Heart right ventricle (tissue), 16 donors: ENCODE measurements around the gene ZSWIM2. TPM values are rescaled to one million over a fixed set of nuclear protein-coding genes. Genes with fewer than 3 reads are reported as not detected.

Experiments
- ATAC-seq, 8 donors: fragments of 200-7000 bp; cut with Tn5 transposase; one replicate each; pipeline ENCODE4 v1.9.1; 2020; ENCODE audit warnings: mild to moderate bottlenecking in 8 of 8, moderate library complexity in 8 of 8, moderate number of reproducible peaks in 1 of 8
- DNase-seq, 2 donors: peaks; one replicate each; pipeline ENCODE4 v3.0.0-alpha.2; 2020
- H3K27ac ChIP-seq, 10 donors: fragments of 200-600 bp; sonication (generic) in 2 of 10; one replicate each; pipeline versions ENCODE4 v1.5.0 to v1.8.0; 2020 to 2022; ENCODE audit warnings: mild to moderate bottlenecking in 3 of 10
- H3K27me3 ChIP-seq, 7 donors: fragments of 200-600 bp; one replicate each; pipeline ENCODE4 v1.8.0; 2021 to 2022; ENCODE audit warnings: mild to moderate bottlenecking in 2 of 7
- H3K36me3 ChIP-seq, 9 donors: fragments of 200-600 bp; sonication (generic) in 1 of 9; one replicate each; pipeline versions ENCODE4 v1.5.0 to v1.8.0; 2020 to 2022; ENCODE audit warnings: mild to moderate bottlenecking in 2 of 9
- H3K4me1 ChIP-seq, 9 donors: fragments of 200-600 bp; sonication (generic) in 1 of 9; one replicate each; pipeline versions ENCODE4 v1.5.0 to v1.8.0; 2020 to 2022; ENCODE audit warnings: mild to moderate bottlenecking in 4 of 9
- H3K4me3 ChIP-seq, 10 donors: fragments of 200-600 bp; sonication (generic) in 2 of 10; one replicate each; pipeline versions ENCODE4 v1.5.0 to v1.8.0; 2020 to 2022; ENCODE audit warnings: mild to moderate bottlenecking in 7 of 10, moderate library complexity in 2 of 10
- H3K9me3 ChIP-seq, 11 donors: fragments of 200-600 bp in 10 of 11; sonication (generic) in 2 of 11; one replicate each; pipeline versions ENCODE4 v1.5.0 to v1.8.0; 2013 to 2022; ENCODE audit warnings: mild to moderate bottlenecking in 2 of 11, control low read depth in 1 of 11, moderate library complexity in 1 of 11
- WGBS, 2 donors: extraction: QIAGEN DNeasy Blood & Tissue Kit; methylation state at CpG; one replicate each; pipeline ENCODE4 v1.1.7; 2013; ENCODE audit warnings: inconsistent platforms in 1 of 2; 5-methylcytosine and 5-hydroxymethylcytosine counted together
- intact Hi-C, 10 donors: fragments of 100-400 bp; cut with DNase I; formaldehyde crosslinking; loops; one replicate each; pipeline versions ENCODE4 v1.11.1 to v1.14.2; 2022
- polyA plus RNA-seq, 2 donors: library from polyadenylated mRNA; stranded (reverse); fragments of 200-250 nt; gene quantifications; one replicate each; pipeline ENCODE4 v1.2.3, GENCODE V29; 2013
- total RNA-seq, 10 donors: library from RNA; stranded (reverse); fragmentation: NEBNext Ultra II Directional in 3 of 10; extraction: Animal tissue kit (Norgen Biotek cat#: 25700) in 3 of 10; gene quantifications; one replicate each; pipeline versions ENCODE4 v1.2.1 to v1.2.4, GENCODE V29; 2021 to 2023
- TF ChIP-seq, protein P1 (sequence below), 9 donors: fragments of 200-600 bp; sonication (generic) in 2 of 9; IDR thresholded peaks; one replicate each; pipeline versions ENCODE4 v1.5.0 to v1.8.0; 2021 to 2022; ENCODE audit warnings: antibody characterized with exemption in 9 of 9, mild to moderate bottlenecking in 5 of 9, moderate library complexity in 1 of 9
- donor health status: Arrhythmogenic right ventricular cardiomyopathy.
- donor health status: ischemic (EF 13 %, LVEDD 7.1; RV severe dilation, severe dysfunction).
- donor health status: healthy with polysubstance abuse.
- donor health status: DM: no; HTN: yes; CAD: no.
- donor health status: DM: no; HTN: no; CAD: no.
- donor health status: ischemic (EF 25% LVEDD 6.9; RV normal size, moderate dysfunction).
- donor health status: ischemic (EF 25% LVEDD 5.7; RV mildly dilated, moderate dysfunction).
- donor health status: healthy.
- donor health status: DM: yes; HTN: yes; CAD: no.
- donor health status: Ischemic cardiomyopathy.
- donor health status: ischemic (EF 35%, LVEDD 5.7; RV mildly dilated, moderate dysfunction).
- donor health status: nonischemic (EF 11% LVEDD 7.7; RV severe dilation, severe dysfunction).
- donor health status: DM: yes; HTN: yes; CAD: no.
- donor health status: PGD.
- donor health status: ischemic (EF 29% LVEDD 5.4; RV normal size, mild dysfunction).
- donor health status: nonischemic (EF 23%, LVEDD 6.1; RV moderate dilation, normal function).

The ZSWIM2 gene
- total and polyA plus RNA-seq, 12 donors, result not detected

DNA sequence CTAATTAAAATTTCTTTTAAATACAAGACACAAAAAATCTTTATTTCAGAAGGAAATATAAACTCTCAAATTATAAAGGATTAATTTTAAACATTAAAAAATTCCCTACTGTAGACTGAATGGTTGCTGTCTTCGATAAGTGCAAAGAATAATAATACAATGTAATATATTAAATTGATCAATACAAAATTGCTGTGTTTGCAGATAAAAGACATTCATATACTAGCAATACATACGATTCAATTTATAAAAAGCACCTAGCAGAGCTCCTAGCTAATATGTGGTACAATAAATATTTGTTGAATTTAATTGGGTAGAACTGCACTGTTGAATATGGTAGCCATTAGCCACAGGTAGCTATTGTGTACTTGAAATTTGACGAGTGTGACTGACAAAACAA, 6.6 kb downstream of the ZSWIM2 start:
- ATAC-seq, result no peak
- intact Hi-C loops, result no loop called here
- WGBS, 2 donors, result 92% methylated on average over 3 of the region's 3 CpGs
- H3K9me3 ChIP-seq, result no peaks in the 10 kb centered on the region
- TF ChIP-seq, protein P1, sequence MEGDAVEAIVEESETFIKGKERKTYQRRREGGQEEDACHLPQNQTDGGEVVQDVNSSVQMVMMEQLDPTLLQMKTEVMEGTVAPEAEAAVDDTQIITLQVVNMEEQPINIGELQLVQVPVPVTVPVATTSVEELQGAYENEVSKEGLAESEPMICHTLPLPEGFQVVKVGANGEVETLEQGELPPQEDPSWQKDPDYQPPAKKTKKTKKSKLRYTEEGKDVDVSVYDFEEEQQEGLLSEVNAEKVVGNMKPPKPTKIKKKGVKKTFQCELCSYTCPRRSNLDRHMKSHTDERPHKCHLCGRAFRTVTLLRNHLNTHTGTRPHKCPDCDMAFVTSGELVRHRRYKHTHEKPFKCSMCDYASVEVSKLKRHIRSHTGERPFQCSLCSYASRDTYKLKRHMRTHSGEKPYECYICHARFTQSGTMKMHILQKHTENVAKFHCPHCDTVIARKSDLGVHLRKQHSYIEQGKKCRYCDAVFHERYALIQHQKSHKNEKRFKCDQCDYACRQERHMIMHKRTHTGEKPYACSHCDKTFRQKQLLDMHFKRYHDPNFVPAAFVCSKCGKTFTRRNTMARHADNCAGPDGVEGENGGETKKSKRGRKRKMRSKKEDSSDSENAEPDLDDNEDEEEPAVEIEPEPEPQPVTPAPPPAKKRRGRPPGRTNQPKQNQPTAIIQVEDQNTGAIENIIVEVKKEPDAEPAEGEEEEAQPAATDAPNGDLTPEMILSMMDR (IDR thresholded peaks at IDR 0.05), result no peak
- H3K27ac ChIP-seq, result no peak overlapping the region
- peaks cover 0 to 5% (median 0%) of the 10 kb centered on the region in 7 donors for H3K27me3 ChIP-seq
- no peaks in the 10 kb centered on the region for H3K36me3 ChIP-seq
- H3K4me1 ChIP-seq, result no peaks in the 10 kb centered on the region
- no peak for DNase-seq
- H3K4me3 ChIP-seq, result no peak overlapping the region

DNA sequence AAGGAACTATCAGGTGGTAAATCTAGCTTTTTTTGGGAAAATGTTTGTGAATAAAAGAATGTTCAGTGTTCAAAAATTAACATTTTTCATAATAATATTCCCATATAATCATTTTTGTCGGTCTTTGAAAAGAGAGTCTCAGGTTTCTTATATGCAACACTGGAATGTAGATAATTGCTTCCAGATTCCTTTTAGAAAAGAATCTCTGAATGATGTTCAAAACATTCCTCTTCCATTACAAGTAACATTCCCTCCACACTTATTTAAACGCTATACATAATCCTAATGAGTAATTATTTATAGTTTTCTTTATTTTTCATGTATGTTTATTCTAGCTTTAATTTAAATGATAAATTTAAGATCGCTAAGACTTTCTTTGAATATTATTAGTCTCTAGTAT, 7.0 kb downstream of the ZSWIM2 start:
- Histone ChIP-seq H3K9me3 (no peaks in the 10 kb centered on the region), H3K27me3 (peaks cover 0 to 5% (median 0%) of the 10 kb centered on the region in 7 donors), H3K36me3 (no peaks in the 10 kb centered on the region), H3K4me1 (no peaks in the 10 kb centered on the region), H3K27ac (no peak overlapping the region), H3K4me3 (no peak overlapping the region)
- TF ChIP-seq, protein P1 (IDR thresholded peaks at IDR 0.05), result no peak
- no peak for DNase-seq
- WGBS, 2 donors, result 74 to 75% methylated on average over 3 of the region's 3 CpGs
- intact Hi-C loops, result no loop called here
- ATAC-seq, result no peak

DNA sequence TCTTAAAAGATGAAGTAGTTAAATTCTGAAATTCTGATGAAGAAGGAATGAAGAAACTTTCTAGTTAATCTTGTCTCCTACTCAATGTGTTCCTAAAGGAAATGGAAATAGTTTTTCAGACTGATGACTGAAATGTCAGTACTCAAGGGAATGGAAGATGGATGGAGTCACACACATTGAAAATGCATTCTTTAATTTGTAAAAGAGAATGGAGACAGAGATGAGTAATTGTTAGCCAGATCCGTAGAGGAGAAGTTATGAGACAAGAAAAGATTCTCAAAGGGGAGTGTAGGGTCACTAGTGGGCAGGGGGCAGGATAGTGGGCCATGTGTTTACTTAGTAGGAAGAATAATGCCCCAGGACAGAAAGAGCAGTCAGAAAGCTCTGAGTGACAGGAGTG, 13.3 kb downstream of the ZSWIM2 start:
- H3K4me3 ChIP-seq, result no peak overlapping the region
- no peaks in the 10 kb centered on the region for H3K4me1 ChIP-seq
- ATAC-seq, result no peak
- no peak for DNase-seq
- H3K27me3 ChIP-seq, result peaks cover 0 to 5% (median 0%) of the 10 kb centered on the region in 7 donors
- intact Hi-C loops, result no loop called here
- no peaks in the 10 kb centered on the region for H3K36me3 ChIP-seq
- TF ChIP-seq, protein P1 (IDR thresholded peaks at IDR 0.05), result no peak
- H3K9me3 ChIP-seq, result no peaks in the 10 kb centered on the region
- 63 to 67% methylated on average over 1 of the region's 1 CpG for WGBS, 2 donors
- H3K27ac ChIP-seq, result no peak overlapping the region

DNA sequence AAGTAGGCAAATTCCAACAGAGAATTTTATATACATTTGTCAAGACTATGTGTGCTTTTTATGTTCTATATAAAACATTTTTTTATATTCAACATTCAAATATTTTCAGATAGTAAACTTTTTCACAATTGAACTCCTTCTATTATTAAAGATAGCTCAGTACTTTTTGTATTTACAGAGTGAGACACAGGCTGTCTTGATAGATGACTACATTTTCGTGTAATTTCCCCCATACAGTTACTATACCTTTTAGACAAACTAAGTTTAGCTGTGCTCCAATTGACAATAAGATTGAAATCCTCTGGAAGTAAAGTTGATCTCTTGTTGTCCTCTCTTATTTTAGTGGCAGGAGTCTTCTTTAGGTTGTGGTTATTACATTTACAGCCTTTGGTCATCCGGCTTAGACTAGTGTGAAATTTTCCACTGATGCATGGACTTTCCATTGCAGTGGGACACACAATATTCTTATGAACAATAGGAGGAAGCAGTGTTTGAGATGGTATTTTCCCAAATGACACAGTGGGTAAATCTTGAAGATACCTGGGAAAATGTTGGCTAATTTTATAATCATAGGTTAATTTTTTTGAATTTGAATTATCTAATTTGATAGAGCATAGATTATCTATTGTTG, 21.0 kb downstream of the ZSWIM2 start:
- H3K4me3 ChIP-seq, result no peak overlapping the region
- no peaks in the 10 kb centered on the region for H3K4me1 ChIP-seq
- TF ChIP-seq, protein P1 (IDR thresholded peaks at IDR 0.05), result no peak
- no peaks in the 10 kb centered on the region for H3K27me3 ChIP-seq
- DNase-seq, result no peak
- no peaks in the 10 kb centered on the region for H3K9me3 ChIP-seq
- ATAC-seq, result peak in 1 of 8 donors; percentile 52
- no peaks in the 10 kb centered on the region for H3K36me3 ChIP-seq
- intact Hi-C loops, result no loop called here
- H3K27ac ChIP-seq, result no peak overlapping the region
- WGBS, 2 donors, result 62 to 65% methylated on average over 2 of the region's 2 CpGs
